HCT116 (cell line): ENCODE measurements around the gene ZBTB42. TPM values are rescaled to one million over a fixed set of nuclear protein-coding genes. Genes with fewer than 3 reads are reported as not detected.

Experiments
- ATAC-seq: fragments of 200-7000 bp; cut with Tn5 transposase; 2 replicates; pipeline ENCODE4 v1.9.1; 2020; ENCODE audit warnings: mild to moderate bottlenecking, moderate library complexity
- BruUV-seq: library from RNA; stranded (reverse); fragments of 400-500 nt; replicated peaks from 2 replicates; lab custom pipeline; 2021; lab: Mats Ljungman, UMichigan
- CTCF ChIA-PET: fragments of 300-600 bp; sonication (Branson Sonifier 250); formaldehyde crosslinking; loops from one replicate; lab custom pipeline; 2021; ENCODE audit warnings: antibody characterized with exemption; lab: Charles Lee
- POLR2A ChIA-PET: fragments of 300-600, 350-600 bp; sonication (Branson Sonifier 250); formaldehyde crosslinking; loops from one replicate; lab custom pipeline; 2021; ENCODE audit warnings: antibody characterized with exemption; lab: Charles Lee
- RAD21 ChIA-PET, 2 experiments: fragments of 300-600 bp; sonication (Branson Sonifier 250); formaldehyde crosslinking; loops; one replicate each; lab custom pipeline; 2023; ENCODE audit warnings: low total read pairs in 2 of 2; ENCODE audit not compliant: uncharacterized antibody in 2 of 2, unreplicated experiment in 2 of 2, low non-redundant PET in 1 of 2; lab: Charles Lee
- DNase-seq: peaks from one replicate; pipeline ENCODE4 v3.0.0-alpha.2; 2010; ENCODE audit warnings: low read depth, low spot score
- H2AFZ ChIP-seq: fragments of 200-600 bp; shearing (Covaris generic), sonication (generic); 2 replicates; pipeline ENCODE4 v1.6.1; 2017; ENCODE audit warnings: low read depth, mixed run types, mixed read lengths, antibody characterized with exemption, low read length; ENCODE audit not compliant: poor library complexity, severe bottlenecking
- H3K27ac ChIP-seq: 2 replicates; pipeline ENCODE4 v1.5.1; 2012; ENCODE audit warnings: low read depth, low read length
- H3K27me3 ChIP-seq: fragments of 200-600 bp; sonication (generic); 2 replicates; pipeline ENCODE4 v1.6.1; 2016; ENCODE audit warnings: mixed run types, low read length, mixed read lengths; ENCODE audit not compliant: insufficient read depth
- H3K36me3 ChIP-seq, 2 experiments: fragments of 200-500 bp in 1 of 2; fragments of 200-600 bp in 1 of 2; sonication (Bioruptor generic) in 1 of 2; sonication (generic) in 1 of 2; 2 replicates each; pipeline versions ENCODE4 v1.5.1 to v1.6.1; 2014 to 2016; ENCODE audit warnings: low read length in 2 of 2, inconsistent platforms in 1 of 2, mixed read lengths in 1 of 2, mixed run types in 1 of 2; ENCODE audit not compliant: insufficient read depth in 2 of 2, control insufficient read depth in 1 of 2
- H3K4me1 ChIP-seq, 2 experiments: fragments of 200-600 bp in 1 of 2; sonication (generic) in 1 of 2; 2 replicates each; pipeline versions ENCODE4 v1.5.1 to v1.6.1; 2012 to 2017; ENCODE audit warnings: low read length in 2 of 2, inconsistent platforms in 1 of 2, mild to moderate bottlenecking in 1 of 2, mixed read lengths in 1 of 2, mixed run types in 1 of 2, moderate library complexity in 1 of 2; ENCODE audit not compliant: insufficient read depth in 2 of 2, control insufficient read depth in 1 of 2
- H3K4me2 ChIP-seq: fragments of 200-600 bp; sonication (generic); 2 replicates; pipeline ENCODE4 v1.6.1; 2017; ENCODE audit warnings: mixed run types, low read length, mixed read lengths
- H3K4me3 ChIP-seq, 2 experiments: fragments of 200-600 bp in 1 of 2; sonication (generic) in 1 of 2; replicated peaks in 1 of 2; 2 replicates each; pipeline ENCODE4 v1.5.1; 2011 to 2016; ENCODE audit warnings: low read length in 2 of 2, control low read depth in 1 of 2, low read depth in 1 of 2, mild to moderate bottlenecking in 1 of 2, mixed read lengths in 1 of 2, mixed run types in 1 of 2
- H3K79me2 ChIP-seq: fragments of 200-600 bp; sonication (generic); 2 replicates; pipeline ENCODE4 v1.6.1; 2017; ENCODE audit warnings: mild to moderate bottlenecking, mixed run types, low read length, moderate library complexity, mixed read lengths; ENCODE audit not compliant: insufficient read depth
- H3K9ac ChIP-seq: fragments of 200-600 bp; sonication (generic); 2 replicates; pipeline ENCODE4 v1.6.1; 2016; ENCODE audit warnings: low read length, mixed read lengths
- H3K9me2 ChIP-seq: fragments of 200-600 bp; sonication (generic), shearing (Covaris generic); 2 replicates; pipeline ENCODE4 v1.6.1; 2017; ENCODE audit warnings: mixed run types, mild to moderate bottlenecking, moderate library complexity; ENCODE audit not compliant: insufficient read depth
- H3K9me3 ChIP-seq, 2 experiments: fragments of 200-500 bp in 1 of 2; fragments of 200-600 bp in 1 of 2; sonication (Bioruptor generic) in 1 of 2; sonication (generic) in 1 of 2; 2 replicates each; pipeline ENCODE4 v1.6.1; 2014 to 2017; ENCODE audit warnings: low read length in 2 of 2, mixed read lengths in 2 of 2, inconsistent platforms in 1 of 2, low read depth in 1 of 2, mild to moderate bottlenecking in 1 of 2, mixed run types in 1 of 2, moderate library complexity in 1 of 2; ENCODE audit not compliant: control insufficient read depth in 1 of 2, insufficient read depth in 1 of 2
- H4K20me1 ChIP-seq: fragments of 200-600 bp; sonication (generic), shearing (Covaris generic); 2 replicates; pipeline ENCODE4 v1.6.1; 2017; ENCODE audit warnings: mixed run types, mild to moderate bottlenecking, moderate library complexity; ENCODE audit not compliant: insufficient read depth
- CBX3 ChIP-seq: IDR thresholded peaks from 2 replicates; pipeline ENCODE4 v1.6.1; 2012; ENCODE audit warnings: low read depth
- ELF1 ChIP-seq: IDR thresholded peaks from 2 replicates; pipeline ENCODE4 v1.6.1; 2012; ENCODE audit warnings: low read depth, borderline replicate concordance
- JUND ChIP-seq: IDR thresholded peaks from 2 replicates; pipeline ENCODE4 v1.6.1; 2012
- SP1 ChIP-seq: IDR thresholded peaks from 2 replicates; pipeline ENCODE4 v1.6.1; 2012; ENCODE audit warnings: low read depth
- SRF ChIP-seq: IDR thresholded peaks from 2 replicates; pipeline ENCODE4 v1.6.1; 2012; ENCODE audit warnings: low read depth
- YY1 ChIP-seq: IDR thresholded peaks from 2 replicates; pipeline ENCODE4 v1.6.1; 2011; ENCODE audit warnings: low read length, low read depth, moderate library complexity, mild to moderate bottlenecking; ENCODE audit not compliant: insufficient replicate concordance; ENCODE audit errors: extremely low read depth
- ZNF274 ChIP-seq: fragments of 200-500 bp; sonication (Bioruptor generic); IDR thresholded peaks from 2 replicates; pipeline ENCODE4 v1.6.1; 2014; ENCODE audit warnings: mild to moderate bottlenecking, low read depth, low read length, inconsistent platforms
- intact Hi-C: fragments of 100-400 bp; cut with micrococcal nuclease; formaldehyde crosslinking; loops from 2 replicates; pipeline ENCODE4 v1.10.0; 2022
- total RNA-seq: library from RNA; stranded (reverse); gene quantifications from one replicate; pipeline ENCODE4 v1.2.1, GENCODE V29; 2021; ENCODE audit not compliant: unreplicated experiment
- TF ChIP-seq, protein P1 (sequence below): IDR thresholded peaks from 2 replicates; pipeline ENCODE4 v1.6.1; 2012
- TF ChIP-seq, protein P2 (sequence below): IDR thresholded peaks from 2 replicates; pipeline ENCODE4 v1.6.1; 2012
- TF ChIP-seq, protein P3 (sequence below), 3 experiments: fragments of 200-600 bp in 1 of 3; sonication (generic) in 1 of 3; IDR thresholded peaks in 2 of 3; conservative IDR thresholded peaks in 1 of 3; 2 replicates each; pipeline ENCODE4 v1.5.1; 2012 to 2017; ENCODE audit warnings: low read depth in 2 of 3, low read length in 2 of 3, antibody characterized with exemption in 1 of 3, borderline replicate concordance in 1 of 3, control low read depth in 1 of 3, mild to moderate bottlenecking in 1 of 3, mixed read lengths in 1 of 3, mixed run types in 1 of 3, moderate library complexity in 1 of 3; ENCODE audit not compliant: insufficient read depth in 1 of 3

Gene ZBTB42
- total RNA-seq, 1 experiment from 2014 or later, result 4.4 TPM

DNA sequence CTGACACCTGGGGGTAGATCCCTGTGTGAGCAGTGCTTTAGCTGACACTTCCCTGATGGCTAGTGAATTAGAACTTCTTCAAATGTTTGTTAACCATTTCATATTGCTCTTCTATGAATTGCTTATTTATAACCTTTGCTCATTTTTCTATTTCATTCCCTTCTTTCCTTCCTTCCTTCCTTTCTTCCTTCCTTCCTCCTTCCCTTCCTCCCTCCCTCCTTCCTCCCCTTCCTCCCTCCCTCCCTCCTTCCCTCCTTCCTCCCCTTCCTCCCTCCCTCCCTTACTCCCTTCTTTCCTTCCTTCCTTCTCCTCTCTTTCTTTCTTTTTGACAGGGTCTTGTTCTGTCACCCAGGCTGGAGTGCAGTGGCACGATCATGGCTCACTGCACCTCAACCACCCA is 40.8 kb downstream of the ZBTB42 start:
- Histone ChIP-seq H3K9ac (no peak overlapping the region), H3K9me3 (no peaks in the 10 kb centered on the region), H4K20me1 (no peaks in the 10 kb centered on the region), H3K36me3 (no peaks in the 10 kb centered on the region), H3K27me3 (no peaks in the 10 kb centered on the region; the same call in 1 of the 2 replicates), H3K9me2 (no peaks in the 10 kb centered on the region), H3K4me2 (no peak overlapping the region), H3K4me1 (no peaks in the 10 kb centered on the region), H3K4me3 (no peak overlapping the region), H3K27ac (no peak overlapping the region), H3K79me2 (no peaks in the 10 kb centered on the region), H2AFZ (no peak overlapping the region)
- CTCF ChIA-PET, result no interaction called here
- intact Hi-C loops, result no loop called here
- DNase-seq, result no peak
- POLR2A ChIA-PET, result no interaction called here
- BruUV-seq, result no TSS peak
- no peak for ATAC-seq
- TF ChIP-seq, protein P1, sequence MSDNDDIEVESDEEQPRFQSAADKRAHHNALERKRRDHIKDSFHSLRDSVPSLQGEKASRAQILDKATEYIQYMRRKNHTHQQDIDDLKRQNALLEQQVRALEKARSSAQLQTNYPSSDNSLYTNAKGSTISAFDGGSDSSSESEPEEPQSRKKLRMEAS, result no peak
- TF ChIP-seq ELF1, result no peak
- no peak for TF ChIP-seq SRF
- no peak for TF ChIP-seq ZNF274
- TF ChIP-seq JUND, result no peak
- no peak for TF ChIP-seq YY1
- no peak for TF ChIP-seq SP1
- TF ChIP-seq, protein P2, sequence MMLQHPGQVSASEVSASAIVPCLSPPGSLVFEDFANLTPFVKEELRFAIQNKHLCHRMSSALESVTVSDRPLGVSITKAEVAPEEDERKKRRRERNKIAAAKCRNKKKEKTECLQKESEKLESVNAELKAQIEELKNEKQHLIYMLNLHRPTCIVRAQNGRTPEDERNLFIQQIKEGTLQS, result no peak
- TF ChIP-seq, protein P3, sequence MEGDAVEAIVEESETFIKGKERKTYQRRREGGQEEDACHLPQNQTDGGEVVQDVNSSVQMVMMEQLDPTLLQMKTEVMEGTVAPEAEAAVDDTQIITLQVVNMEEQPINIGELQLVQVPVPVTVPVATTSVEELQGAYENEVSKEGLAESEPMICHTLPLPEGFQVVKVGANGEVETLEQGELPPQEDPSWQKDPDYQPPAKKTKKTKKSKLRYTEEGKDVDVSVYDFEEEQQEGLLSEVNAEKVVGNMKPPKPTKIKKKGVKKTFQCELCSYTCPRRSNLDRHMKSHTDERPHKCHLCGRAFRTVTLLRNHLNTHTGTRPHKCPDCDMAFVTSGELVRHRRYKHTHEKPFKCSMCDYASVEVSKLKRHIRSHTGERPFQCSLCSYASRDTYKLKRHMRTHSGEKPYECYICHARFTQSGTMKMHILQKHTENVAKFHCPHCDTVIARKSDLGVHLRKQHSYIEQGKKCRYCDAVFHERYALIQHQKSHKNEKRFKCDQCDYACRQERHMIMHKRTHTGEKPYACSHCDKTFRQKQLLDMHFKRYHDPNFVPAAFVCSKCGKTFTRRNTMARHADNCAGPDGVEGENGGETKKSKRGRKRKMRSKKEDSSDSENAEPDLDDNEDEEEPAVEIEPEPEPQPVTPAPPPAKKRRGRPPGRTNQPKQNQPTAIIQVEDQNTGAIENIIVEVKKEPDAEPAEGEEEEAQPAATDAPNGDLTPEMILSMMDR (IDR thresholded peaks at IDR 0.05 in 2 of 3, conservative IDR thresholded peaks at IDR 0.05 in 1 of 3; ENCODE audit: borderline replicate concordance in 1 of 3, insufficient read depth in 1 of 3, low read depth in 2 of 3, low read length in 2 of 3), result no peak
- TF ChIP-seq CBX3, result no peak
- RAD21 ChIA-PET, result no interaction called here
